GM12801 (cell line): ENCODE data around the gene FGFBP2.

Experiments used
- CTCF ChIP-seq: IDR thresholded peaks from one replicate; pipeline ENCODE4 v1.5.1; 2011; ENCODE audit warnings: control low read depth; ENCODE audit not compliant: insufficient read length; ENCODE audit errors: extremely low read depth

The FGFBP2 gene

DNA sequence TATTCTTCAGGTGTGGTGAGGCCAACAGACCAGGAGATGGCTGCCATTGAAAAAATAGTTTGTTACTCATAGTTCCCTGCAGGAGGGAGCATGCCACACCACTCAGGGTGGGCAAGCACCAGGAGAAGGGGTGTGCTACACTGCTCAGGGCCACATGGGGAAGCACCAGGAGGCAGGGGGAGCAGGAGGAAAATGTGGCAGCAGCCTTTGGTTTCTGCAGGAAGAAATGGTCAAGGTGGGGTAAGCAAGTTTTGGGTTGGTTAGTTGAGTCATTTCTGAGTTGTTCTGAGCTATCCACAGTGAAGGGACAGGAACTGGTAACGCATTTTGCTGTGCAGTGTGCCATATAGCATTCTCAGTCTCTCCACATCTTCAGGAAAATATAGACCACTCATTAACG, 48.2 kb downstream of the FGFBP2 start:
- no peak for TF ChIP-seq CTCF

DNA sequence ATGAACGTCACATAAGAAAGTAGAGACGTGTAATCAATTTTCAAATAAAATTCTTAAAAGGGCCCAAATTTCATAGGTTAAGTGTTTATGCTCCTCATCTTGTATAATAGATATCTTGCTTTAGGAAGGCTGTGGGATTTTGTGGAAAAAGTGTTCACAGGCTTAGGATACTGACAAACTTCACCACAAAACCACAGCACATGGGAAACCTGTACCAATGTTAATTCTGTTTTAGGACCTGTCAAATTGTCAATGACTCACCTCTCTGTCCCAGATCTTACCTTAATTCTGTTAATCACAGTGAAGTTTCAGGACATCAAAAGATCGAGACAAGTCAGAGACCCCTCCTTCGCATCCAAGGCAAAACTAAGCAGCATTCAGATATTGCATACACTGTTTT, 48.7 kb downstream of the FGFBP2 start:
- no peak for TF ChIP-seq CTCF

GRCh38 chr4:15913631-15913970, 49.4 kb downstream of the FGFBP2 start:
- no peak for TF ChIP-seq CTCF

DNA sequence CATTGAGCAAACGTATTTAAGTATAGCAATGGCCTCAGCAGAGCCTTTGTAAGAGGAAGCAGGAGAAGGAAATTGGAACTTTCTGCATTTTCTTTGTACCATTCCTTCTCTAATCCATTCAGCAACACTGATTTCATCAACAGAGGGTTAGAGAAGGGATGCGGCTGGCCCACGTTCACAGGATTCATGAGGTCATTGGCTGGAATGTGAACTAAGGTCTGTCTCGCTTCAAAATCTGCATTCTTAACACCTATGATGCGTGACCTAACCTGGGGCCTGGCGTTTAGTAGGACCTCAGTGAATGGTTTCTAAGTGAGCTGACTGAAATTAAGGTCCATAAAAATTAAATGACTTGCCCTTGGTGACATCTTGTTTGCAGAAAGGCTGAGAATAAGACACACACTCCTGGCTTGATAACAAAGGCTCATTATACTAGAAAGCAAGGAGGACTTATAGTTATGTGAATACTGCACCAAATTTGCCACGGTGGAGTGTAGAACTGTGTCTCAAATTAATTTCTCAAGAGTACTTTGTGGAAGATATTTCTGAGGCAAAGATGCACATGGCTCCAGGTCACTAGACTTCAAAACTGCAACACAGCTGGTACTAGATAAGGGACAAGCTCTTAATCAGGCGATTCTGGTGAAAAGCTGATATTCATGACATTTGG, 49.9 kb downstream of the FGFBP2 start:
- TF ChIP-seq CTCF, result no peak

GRCh38 chr4:15912236-15912635, 50.7 kb downstream of the FGFBP2 start:
- no peak for TF ChIP-seq CTCF
